Stimulated activated CD8-positive, alpha-beta memory T cell treated with anti-CD3 and anti-CD28 coated beads, Interleukin-12 subunit alpha, Interleukin-12 subunit beta, amount 100 ng/mL, for 4 hours (primary cell): Measurements from ENCODE around the gene SPTBN1.

ENCODE experiments used
- DNase-seq: peaks from one replicate; pipeline ENCODE4 v3.0.0-alpha.2; 2020; ENCODE audit warnings: low read depth

SPTBN1 gene

DNA sequence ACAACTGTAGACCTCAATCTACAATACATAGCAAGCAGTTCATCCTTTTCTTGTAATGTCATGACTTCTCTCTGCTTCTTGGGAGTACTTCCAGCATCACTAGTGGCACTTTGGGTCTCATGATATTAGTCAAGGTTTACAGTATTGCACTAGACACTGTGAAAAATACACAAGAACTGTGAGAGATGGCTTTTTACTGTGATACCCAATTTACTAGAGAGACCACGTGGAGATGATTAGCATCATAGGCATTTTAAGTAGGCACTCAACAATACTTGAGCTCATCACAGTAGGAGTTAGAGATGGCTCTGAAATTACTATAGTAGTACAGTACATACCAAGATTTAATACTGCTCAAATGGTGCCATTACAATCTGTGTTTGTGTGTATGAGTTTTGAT lies 154.6 kb downstream of the SPTBN1 start:
- no peak for DNase-seq

DNA sequence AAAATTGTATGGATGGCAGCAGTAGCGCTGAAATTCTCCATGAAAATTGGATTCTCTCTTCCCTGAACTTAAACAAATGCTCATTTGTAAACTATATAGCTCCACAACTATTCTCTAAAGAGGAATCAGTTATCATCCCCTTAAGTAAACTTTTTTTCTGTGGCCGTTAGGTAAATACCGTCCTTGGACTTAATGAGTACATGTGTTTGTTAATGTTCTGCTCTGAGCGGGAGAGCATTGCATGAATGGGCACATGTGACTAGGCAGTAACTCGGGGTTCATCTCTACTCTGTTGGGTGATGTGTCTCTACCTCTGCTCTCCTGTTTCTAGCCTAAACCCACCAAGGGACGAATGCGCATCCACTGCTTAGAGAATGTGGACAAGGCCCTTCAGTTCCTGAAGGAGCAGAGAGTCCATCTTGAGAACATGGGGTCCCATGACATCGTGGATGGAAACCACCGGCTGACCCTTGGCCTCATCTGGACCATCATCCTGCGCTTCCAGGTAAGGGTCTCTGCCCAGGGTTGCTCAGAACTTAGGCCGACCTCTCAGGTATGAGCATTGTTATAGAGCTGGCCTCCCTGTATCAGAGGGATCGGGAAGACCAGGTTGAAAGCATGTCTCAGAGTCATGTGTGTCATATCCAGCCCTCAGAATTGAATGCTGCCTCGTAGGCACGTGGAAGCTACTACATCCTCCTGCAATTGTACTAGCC lies 155.9 kb downstream of the SPTBN1 start:
- DNase-seq = no peak

DNA sequence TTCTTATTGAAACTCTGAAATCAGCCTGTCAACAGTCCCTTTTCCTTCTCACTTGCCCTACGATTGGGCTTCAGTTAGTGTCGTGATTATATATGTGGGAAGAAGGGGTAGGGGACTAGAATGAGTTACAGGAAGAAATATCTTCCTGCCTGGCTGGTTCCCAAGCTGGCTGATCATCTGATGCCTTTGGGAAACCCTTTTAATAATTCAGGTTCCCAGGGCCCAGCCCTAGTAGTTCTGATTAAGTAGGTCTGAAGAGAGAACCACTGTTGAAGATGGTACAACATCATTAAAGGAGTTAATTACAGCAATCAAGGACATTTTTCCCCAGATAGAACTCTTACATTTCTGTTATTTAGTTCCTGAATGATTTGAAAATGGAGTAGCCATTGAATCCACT lies 157.3 kb downstream of the SPTBN1 start:
- DNase-seq = no peak

DNA sequence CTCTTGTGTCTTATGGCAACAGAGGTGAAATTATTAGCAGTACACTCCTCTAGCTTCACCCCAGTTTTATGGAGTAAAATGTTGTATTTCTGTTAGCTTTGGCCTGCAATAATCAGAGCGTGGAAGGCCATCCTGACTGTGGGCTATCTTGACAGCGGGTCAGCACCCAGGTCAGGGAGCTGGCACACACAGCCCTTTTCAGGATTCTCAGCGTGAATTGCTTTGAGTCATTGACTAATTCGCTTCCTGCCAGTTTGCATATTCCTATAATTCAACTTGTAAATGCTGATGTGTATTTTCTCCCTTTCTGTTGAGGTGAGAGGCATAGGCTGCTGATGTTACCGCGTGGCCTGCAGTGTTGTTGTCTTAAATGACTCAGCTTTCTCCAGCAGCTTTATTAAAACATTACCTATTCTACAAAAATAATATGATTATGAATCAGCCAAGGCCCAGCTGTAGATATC lies 157.7 kb downstream of the SPTBN1 start:
- DNase-seq = no peak

DNA sequence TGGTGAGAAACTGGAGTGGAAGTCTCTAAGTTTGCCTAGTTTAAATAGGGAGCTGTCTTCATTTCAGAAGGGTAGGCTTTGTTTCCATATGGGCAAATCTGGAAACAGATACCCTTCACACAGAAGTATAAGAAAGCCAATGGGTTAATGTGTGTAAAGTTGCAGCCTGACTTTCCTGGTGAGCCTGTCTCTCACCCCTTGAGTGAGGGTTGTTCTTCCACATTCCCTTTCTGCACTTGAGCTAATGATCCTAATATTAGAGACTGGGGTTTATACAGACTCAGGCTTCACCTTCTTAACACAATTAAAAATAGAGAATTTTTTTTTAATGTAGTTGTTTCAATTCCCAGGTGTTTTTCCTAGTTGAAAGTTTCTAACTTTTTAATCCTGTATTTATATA lies 158.7 kb downstream of the SPTBN1 start:
- no peak for DNase-seq

DNA sequence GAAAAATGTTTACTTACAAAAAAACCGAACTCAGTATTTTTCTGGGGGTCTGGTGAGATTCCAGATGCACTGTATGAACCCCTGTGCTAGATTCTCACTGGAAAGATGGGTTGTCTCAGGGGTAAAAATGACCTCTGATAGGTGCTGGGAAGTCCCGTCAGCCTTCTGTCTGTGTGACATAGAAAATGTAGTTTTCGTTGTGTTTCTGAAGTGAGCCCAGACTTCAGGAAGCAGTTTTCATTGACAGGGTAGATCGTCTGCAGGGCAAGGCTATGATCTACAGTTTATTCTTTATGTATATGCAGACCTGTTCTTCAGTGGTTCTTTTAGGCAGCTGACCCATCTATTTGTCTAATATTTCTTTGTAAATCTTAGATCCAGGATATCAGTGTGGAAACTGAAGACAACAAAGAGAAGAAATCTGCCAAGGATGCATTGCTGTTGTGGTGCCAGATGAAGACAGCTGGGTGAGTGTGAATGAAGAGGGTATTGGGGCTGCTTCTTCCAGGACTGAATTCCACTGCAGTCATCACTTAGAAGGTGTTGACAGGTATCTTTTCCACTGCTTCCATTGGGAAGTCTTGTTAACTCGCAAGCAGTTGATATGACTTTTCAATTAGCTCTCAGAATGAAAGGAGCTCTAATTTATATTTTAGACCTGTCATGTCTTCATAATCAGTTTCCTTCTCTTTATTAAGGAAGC lies 159.9 kb downstream of the SPTBN1 start:
- DNase-seq = no peak

DNA sequence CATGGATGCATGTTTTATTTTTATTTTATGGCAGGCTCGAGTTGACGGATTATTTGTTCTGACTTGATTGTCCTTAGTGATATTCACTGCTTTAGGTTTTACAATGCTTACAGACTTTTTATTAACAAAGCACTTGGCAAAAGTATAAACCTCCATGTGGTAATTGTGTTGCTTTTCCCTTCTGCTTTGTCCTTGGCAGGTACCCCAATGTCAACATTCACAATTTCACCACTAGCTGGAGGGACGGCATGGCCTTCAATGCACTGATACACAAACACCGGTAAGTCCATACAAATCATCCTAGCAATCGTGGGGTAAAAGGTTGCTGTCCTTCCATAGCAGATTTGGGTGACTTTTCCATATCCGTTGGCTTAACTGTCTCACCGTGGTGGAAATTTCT lies 161.3 kb downstream of the SPTBN1 start:
- no peak for DNase-seq

DNA sequence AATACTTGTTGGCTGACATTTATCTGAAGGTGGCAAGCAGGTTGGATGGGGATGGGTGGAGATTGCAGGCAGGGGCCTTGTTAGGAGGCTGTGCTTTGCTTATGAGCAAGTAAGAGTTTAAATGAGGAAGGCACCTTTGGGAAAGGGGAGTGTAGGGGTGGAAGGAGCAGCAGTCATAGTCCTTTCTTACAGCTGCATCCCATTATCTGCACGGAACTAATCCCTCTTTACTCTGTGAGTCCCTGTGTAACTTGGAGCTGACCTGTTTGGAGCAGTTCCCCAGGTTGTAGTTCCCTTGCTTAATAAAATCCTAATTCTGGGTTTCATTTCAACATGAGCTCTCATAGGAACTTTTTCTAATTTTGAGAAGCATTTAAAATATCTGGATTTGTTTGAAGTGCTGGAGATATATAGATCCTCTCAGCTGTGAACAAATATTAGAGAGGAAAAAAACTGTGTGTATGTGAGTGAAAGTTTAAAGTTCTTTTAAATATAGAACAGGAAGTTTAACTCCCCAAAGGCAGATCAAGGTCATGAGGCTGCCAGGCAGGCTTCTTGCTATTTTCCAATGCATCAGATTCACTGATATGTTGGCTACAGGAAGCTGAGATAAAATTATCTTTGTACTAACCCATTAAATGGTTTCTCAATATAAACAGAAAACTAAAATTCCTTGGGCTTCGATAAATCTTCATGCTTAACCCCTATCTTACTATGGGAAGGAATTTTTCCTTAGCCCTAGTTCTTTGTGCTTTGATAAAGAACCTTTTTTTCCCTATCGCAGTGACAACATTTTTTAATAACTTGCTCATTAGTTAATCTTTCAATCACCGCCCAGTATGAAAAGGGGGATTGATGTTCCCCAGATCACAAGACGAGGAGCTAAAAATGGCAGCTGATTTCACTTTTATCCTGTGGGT lies 162.8 kb downstream of the SPTBN1 start:
- DNase-seq = no peak

DNA sequence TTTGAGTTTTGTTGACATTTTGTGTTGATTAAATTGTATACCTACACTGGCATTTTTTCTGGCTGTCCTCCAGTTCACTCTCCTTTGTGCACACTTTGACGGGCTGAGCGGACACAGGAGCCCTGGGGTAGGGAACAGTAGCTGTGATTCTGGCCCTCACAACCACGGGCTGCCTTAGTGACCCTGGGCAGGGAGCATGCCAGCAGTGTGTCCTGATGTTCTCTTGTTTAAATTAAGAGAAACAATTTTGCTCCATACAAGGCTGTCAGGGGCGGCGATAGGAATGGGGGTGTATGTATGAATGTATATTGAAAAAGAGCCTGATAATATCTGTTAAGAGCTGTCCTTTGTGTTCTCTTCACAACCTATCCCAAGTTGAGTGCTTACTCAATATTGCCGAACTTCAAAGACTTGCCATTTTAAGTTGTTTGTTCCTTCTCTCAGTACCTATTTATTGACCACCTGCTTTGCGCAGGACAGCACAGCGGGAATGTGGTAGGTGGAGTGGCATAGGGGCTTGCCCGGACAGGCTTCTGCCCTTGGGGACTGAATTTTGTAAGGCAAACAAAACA lies 163.6 kb downstream of the SPTBN1 start:
- no peak for DNase-seq

DNA sequence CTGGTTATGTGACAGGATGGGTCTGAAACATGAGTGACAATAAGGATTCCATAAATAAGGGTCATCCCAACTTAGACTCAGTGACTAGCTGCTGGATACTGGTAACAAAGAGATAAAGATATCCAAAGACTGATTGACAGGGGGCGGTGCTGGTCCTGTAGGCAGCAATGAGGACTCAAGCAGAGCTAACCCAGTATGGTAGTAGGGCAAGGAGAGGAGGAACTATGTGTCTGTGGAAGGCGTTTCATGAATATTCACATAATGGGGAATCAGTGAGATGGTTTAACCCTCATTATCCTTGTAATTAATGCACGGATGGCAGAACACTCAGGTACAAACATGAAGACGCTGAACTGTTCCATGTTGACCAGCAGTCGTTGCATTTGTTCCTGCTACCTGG lies 164.8 kb downstream of the SPTBN1 start:
- DNase-seq = no peak

DNA sequence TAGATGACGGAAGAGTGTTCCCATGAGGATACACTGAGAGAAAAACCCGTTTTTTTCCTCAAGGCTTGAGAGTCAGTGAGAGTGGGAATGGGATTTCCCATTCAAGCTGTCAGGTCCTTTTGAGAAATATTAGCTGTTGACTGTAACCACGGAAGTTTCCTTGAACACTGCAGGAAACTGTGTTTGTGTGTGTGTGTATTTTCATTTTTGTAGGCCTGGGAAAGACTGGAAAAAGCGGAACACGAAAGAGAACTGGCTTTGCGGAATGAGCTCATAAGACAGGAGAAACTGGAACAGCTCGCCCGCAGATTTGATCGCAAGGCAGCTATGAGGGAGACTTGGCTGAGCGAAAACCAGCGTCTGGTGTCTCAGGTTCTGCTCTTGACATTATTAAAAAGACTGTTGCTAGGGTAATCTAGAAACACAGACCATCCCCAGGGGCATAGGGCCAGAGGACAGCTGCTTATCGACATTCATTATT lies 168.5 kb downstream of the SPTBN1 start:
- DNase-seq = no peak

DNA sequence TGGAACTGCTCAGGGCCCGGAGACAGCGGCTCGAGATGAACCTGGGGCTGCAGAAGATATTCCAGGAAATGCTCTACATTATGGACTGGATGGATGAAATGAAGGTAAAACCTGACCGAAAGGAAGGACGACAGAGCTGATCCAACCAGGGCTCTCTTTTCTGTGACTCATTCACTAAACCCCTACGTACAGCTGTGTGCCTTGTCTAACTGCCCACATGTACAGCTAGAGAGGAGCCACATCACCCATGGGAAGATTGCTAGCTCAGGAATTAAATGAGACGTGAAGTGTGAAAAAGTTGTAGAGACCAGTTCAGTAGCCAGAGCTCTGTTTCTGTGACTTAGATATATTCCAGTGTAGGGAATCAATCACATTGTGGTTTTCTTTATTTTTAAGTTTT lies 170.0 kb downstream of the SPTBN1 start:
- no peak for DNase-seq

DNA sequence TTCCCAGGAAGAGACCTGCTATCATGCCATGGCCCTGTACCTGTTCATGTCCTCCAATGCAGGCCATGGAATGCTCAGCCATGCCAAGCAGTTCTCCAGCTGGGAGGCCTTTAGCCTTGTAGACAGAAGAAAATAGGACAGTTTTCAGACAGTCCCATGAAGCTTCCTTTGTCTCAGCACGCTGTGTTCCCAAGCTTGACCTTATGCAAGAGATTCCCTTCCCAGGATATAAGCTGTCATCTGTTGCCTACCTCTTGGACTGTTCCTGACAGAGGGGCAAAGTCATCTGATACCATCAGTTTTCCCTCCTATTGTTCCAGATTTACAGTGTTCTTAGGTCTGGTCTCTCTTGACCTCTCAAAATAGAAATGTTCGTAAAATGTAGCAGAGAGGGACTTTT lies 170.8 kb downstream of the SPTBN1 start:
- DNase-seq = no peak

DNA sequence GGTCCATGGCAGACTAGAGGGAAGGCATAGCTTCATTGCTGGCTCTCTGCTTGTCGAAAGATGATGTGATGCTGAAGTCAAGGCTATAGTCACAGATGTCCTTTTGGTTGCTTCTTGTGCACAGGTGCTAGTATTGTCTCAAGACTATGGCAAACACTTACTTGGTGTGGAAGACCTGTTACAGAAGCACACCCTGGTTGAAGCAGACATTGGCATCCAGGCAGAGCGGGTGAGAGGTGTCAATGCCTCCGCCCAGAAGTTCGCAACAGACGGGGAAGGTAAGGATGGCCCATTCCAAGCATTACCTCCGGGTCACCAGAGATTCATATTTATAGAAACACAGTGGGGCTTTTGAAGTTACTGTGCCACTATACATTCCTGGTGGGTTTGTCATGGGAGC lies 171.8 kb downstream of the SPTBN1 start:
- DNase-seq = no peak

DNA sequence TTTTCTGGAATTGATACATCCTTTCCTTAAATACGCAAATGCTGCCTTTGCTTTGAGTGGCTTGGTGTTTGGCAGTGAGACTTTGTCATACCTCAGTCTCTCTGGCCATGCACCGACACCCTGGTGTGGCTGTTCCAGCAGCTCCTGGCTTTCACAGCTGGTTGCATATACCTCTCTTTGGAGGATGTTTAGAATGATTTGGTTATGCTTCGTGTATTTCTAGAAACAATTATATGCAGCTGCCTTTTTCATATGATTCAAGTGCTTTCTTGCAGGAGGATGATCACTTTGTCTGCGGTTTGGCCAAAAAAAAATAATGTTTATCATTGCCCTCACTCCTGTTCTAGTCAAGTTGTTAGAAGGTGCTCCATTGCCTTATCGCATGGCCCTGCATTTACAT lies 172.3 kb downstream of the SPTBN1 start:
- no peak for DNase-seq

DNA sequence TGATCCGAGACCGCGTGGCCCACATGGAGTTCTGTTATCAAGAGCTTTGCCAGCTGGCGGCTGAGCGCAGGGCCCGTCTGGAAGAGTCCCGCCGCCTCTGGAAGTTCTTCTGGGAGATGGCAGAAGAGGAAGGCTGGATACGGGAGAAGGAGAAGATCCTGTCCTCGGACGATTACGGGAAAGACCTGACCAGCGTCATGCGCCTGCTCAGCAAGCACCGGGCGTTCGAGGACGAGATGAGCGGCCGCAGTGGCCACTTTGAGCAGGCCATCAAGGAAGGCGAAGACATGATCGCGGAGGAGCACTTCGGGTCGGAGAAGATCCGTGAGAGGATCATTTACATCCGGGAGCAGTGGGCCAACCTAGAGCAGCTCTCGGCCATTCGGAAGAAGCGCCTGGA lies 172.8 kb downstream of the SPTBN1 start:
- no peak for DNase-seq

DNA sequence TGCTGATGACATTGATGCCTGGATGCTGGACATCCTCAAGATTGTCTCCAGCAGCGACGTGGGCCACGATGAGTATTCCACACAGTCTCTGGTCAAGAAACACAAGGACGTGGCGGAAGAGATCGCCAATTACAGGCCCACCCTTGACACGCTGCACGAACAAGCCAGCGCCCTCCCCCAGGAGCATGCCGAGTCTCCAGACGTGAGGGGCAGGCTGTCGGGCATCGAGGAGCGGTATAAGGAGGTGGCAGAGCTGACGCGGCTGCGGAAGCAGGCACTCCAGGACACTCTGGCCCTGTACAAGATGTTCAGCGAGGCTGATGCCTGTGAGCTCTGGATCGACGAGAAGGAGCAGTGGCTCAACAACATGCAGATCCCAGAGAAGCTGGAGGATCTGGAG lies 173.3 kb downstream of the SPTBN1 start:
- DNase-seq = no peak

DNA sequence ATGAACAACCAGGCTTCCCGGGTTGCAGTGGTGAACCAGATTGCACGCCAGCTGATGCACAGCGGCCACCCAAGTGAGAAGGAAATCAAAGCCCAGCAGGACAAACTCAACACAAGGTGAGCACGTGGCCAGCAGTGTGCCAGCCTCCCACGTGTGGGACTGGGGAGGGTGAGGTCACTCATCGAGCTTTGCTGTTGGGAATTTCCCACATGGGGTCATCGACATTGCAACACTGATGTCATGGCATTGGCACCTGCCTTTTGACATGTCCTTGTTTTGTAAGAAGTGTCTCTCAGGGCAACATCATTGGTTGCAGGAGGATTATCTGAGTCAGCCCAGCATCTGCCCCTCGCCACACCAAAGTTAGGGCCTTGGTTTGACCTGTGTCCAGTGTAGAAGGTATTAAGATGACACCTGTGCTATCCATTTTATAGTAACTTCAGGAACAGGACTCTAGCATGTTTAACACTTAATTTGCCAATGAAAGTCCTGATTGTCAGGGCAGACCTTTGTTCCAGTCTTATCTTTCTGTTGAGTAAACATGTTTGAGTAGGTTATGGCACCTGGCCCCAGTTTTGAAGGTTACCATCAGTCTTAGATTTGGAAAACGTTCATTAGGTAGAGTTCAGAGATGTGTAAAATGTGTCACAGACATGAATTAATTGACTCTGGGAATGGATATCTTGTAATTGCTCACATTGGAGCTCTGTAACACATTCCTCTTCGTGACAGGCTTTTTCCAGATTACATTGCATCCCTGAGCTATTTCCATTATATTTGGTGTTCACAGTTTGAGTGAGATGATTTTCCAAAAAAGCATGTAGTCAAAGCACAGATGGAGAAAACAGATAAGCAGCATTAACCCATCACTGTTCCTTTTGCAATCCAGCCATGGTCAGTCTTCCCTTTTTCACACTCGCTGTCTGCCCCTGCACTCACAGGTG lies 174.1 kb downstream of the SPTBN1 start:
- DNase-seq = no peak

DNA sequence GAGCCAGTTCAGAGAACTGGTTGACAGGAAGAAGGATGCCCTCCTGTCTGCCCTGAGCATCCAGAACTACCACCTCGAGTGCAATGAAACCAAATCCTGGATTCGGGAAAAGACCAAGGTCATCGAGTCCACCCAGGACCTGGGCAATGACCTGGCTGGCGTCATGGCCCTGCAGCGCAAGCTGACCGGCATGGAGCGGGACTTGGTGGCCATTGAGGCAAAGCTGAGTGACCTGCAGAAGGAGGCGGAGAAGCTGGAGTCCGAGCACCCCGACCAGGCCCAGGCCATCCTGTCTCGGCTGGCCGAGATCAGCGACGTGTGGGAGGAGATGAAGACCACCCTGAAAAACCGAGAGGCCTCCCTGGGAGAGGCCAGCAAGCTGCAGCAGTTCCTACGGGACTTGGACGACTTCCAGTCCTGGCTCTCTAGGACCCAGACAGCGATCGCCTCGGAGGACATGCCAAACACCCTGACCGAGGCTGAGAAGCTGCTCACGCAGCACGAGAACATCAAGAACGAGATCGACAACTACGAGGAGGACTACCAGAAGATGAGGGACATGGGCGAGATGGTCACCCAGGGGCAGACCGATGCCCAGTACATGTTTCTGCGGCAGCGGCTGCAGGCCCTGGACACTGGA lies 174.9 kb downstream of the SPTBN1 start:
- DNase-seq = no peak

DNA sequence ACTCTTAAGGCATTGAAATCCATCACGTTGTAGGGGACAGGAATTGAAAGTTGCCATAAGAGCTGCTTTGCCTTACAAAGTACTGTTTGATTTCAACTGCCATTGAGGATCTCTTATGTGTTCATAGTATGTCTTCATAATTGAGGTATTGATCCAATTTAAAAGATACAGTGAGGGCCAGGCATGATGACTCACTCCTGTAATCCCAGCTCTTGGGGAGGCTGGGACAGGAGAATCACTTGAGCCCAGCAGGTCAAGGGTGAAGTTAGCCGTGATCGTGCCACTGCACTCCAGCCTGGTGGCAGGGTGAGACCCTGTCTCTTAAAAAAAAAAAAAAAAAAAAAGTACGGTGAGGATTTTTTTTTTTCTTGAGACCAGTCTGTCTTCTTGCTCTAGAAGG lies 175.6 kb downstream of the SPTBN1 start:
- no peak for DNase-seq
